ENCODE results near the gene SLC16A7.

GRCh38 chr12:59834659-59835474 is 239.0 kb downstream of the SLC16A7 start:
- TF ChIP-seq CTCF (IDR thresholded peaks at IDR 0.05; ENCODE audit: borderline replicate concordance, extremely low read depth, low read length, poor library complexity, severe bottlenecking) (peak; percentile 63), EZH2 (IDR thresholded peaks at IDR 0.05; ENCODE audit: borderline replicate concordance, low read depth, low read length, severe bottlenecking) (no peak)

All from DND-41 (cell line).